GM19468 (cell line): ENCODE measurements around the gene R3HCC1L.
"Not testable (repeated sequence)": the region's sequence is repeated elsewhere in the genome, so short reads cannot be mapped to it uniquely, and the experiment has no call there.

Source experiments
- ATAC-seq: cut with Tn5 transposase; IDR thresholded peaks from one replicate; pipeline ENCODE4 v1.9.1; 2021; ENCODE audit warnings: mild to moderate bottlenecking, moderate library complexity, moderate number of reproducible peaks; ENCODE audit not compliant: unreplicated experiment; ENCODE audit errors: extremely low read depth

The R3HCC1L gene

DNA sequence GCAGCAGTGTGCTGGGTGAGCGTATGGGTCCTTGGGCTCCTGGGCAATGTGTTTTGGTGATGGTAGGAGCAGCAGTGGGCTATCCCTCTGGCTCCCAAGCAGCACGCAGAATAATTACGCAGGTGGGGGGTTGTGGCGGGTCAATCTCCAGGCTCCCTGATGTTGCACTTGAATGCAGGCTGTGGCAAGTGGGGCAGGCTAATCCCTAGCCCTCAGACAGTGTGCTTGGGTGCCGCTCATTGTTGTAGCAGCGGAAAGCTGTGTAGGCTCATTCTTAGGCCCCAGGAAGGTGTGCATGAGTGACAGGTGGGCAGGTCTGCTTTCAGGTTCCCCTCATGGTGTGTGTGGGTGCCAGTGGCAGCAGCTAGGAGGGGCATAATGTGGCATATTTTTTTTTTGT is 89.4 kb downstream of the R3HCC1L start:
- no peak for ATAC-seq

DNA sequence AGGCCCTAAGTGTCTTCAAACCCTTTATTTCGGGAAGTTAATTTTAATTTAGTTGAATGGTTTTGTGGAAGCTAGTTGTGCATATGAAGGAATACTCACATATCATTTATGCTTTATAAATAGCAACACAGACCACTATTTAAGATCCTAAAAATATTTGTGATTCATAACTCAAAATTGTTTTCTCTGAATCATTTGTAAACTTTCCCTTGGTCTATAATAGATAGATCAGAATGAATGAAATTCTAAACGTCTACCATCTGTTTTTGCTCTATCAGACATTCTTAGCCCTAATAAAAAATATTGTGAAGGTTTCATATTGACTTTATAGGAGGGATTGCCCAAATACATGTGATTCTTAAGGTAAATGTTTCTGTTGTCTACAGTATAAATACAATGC is 90.1 kb downstream of the R3HCC1L start:
- no peak for ATAC-seq

DNA sequence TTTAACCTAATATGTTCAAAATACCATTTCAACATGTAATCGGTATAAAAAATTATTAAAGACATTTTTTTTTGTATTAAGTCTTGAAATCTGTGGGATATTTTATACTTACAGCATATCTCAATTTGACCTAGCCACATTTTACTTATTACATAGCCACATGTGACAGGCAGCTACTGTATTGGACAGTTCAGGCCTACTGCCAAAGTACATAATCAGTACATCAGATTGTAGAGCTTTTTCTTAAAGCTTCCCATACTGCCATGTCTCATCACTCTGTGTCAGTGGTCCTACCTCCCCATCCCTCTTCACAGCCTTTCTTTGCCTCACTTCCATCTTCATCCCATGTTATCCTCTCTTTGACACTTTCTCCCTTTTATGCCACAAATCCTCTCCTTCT is 90.5 kb downstream of the R3HCC1L start:
- no peak for ATAC-seq

GRCh38 chr10:98226508-98227144 is 92.2 kb downstream of the R3HCC1L start:
- ATAC-seq = no peak

DNA sequence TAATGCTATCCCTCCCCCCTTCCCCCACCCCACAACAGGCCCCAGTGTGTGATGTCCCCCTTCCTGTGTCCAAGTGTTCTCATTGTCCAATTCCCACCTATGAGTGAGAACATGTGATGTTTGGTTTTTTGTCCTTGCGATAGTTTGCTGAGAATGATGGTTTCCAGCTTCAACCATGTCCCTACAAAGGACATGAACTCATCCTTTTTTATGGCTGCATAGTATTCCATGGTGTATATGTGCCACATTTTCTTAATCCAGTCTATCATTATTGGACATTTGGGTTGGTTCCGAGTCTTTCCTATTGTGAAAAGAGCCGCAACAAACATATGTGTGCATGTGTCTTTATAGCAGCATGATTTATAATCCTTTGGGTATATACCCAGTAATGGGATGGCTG is 93.3 kb downstream of the R3HCC1L start:
- not testable (repeated sequence) for ATAC-seq

- ATAC-seq = not testable (repeated sequence)
Observed at GRCh38 chr10:98228266-98228665, 93.8 kb downstream of the R3HCC1L start.

GRCh38 chr10:98231417-98231816 is 97.0 kb downstream of the R3HCC1L start:
- no peak for ATAC-seq

DNA sequence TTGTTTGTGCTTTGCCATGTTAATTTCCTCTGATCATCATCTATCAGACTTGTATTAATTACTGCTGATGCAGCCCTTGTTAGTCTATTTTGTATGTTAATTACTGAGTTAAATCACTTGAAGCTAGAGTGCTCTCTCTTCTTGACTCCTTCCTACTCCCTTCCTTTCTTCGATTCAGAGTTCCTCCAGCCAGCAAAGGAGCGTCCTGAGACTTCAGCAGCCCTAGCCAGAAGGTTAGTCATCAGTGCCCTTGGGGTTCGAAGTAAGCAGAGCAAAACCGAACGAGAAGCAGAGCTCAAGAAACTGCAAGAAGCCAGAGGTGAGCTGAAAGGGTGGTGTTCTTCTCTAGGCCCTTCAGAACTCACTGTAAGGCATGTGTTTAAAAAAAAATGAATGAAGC is 101.4 kb downstream of the R3HCC1L start:
- no peak for ATAC-seq

GRCh38 chr10:98236862-98237261 is 102.4 kb downstream of the R3HCC1L start:
- no peak for ATAC-seq

DNA sequence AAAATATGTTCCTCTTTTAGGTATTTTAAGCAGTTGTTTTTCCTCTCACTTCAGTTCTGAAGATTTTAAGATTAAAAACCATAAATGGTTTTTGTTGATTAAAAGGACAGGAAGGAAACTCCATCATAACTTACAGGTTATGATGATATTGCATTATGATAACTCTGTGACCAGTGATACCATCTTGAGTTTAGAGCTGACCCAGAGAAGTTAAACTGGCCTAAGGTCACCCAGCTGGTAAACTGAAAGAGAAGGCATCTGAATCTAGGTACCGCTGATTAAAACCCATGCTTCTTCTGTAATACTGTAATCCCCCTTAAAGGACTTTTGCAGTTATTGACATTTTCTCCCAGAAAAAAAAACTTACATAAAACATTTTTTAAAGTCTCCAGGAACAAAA is 103.9 kb downstream of the R3HCC1L start:
- ATAC-seq = no peak

- no peak for ATAC-seq
Observed at GRCh38 chr10:98240524-98240923, 106.1 kb downstream of the R3HCC1L start.

- ATAC-seq = no peak
Observed at GRCh38 chr10:98242823-98243222, 108.4 kb downstream of the R3HCC1L start.

- ATAC-seq = no peak
Observed at GRCh38 chr10:98244141-98244540, 109.7 kb downstream of the R3HCC1L start.

GRCh38 chr10:98244586-98244985 is 110.1 kb downstream of the R3HCC1L start:
- no peak for ATAC-seq

DNA sequence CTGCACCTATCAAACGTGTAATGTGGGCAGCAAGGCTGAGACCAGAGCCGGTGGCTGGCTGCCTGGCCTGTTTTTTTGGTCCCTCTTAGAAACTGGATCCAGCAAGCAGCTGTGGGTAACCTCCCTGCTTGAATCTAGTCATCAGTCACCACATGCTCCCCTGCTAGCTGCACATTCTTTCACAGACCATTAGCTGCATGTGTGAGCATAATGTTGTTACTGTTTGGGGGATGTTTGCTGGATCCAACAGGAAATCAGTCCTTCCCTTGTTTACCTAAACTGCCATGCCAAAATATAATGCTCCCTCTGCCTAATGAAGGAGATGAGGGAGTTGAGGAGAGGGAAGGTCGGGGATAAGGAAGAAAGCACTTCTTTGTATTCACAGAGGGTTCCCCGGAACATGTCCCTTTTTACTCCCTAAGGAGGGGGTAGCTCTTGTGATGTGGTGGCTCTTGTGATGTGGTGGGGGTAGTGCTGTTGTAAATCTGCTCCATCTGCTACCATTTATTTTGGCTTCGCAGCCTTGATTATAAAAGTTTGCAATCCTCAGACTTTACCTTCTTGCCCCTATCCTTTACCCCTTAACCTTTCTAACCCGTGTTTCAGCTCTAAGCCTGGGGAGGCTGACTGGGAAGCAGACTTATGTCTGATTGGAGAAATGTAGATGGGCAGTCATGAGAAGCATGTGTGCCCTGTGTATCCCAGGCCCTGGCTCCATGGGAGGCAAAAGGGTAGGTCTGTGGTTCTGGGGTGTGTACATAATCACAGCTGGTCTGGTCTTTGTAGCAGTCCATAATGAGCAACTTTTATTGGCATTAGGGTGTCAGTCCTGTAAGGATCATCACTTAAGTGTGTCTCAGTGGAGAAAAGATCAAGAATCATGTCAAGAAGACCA is 112.7 kb downstream of the R3HCC1L start:
- no peak for ATAC-seq

- ATAC-seq = no peak
Observed at GRCh38 chr10:98248018-98248417, 113.6 kb downstream of the R3HCC1L start.

DNA sequence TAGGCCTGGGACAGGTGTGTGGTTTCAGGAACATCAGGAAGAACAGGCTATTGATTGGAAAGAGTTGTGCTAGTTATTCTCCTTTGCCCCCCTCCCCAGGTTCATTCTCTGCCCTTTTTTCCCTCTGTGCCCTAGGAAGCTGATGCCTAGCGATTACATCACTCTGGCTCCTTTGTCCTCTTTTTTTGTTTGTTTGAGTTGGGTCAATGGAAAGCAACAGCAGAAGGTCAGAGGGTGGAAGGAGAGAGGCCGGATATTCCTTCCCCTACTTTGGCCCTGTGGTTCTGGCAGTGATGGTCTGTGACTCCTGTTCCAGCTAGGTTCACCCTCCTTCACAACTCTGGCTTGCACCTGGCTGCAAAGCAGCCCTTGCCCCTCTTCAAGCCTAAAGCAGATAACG is 114.7 kb downstream of the R3HCC1L start:
- no peak for ATAC-seq

- ATAC-seq = no peak
Observed at GRCh38 chr10:98251399-98251798, 116.9 kb downstream of the R3HCC1L start.

- ATAC-seq = no peak
Observed at GRCh38 chr10:98252464-98252863, 118.0 kb downstream of the R3HCC1L start.

DNA sequence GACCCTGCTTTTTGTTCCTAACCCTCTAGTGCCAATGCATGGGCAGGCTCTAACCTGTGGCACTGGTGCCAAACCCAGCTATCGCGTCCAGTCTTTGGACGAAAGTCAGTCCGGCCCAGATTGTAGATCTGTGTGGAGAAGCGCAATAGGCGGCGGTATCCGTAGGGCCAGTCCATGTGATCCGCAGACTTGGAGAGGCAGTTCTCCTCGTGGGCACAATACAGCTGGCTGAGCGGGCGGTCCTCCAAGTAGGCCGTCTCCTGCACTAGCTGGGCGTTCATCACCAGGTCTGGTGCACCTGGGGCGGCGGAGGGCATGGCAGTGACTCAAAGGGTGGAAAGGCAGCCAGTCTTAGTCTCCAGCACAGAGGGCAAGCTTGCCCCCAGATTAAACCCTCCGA is 119.0 kb downstream of the R3HCC1L start:
- no peak for ATAC-seq

- ATAC-seq = no peak
Observed at GRCh38 chr10:98254234-98254974, 119.9 kb downstream of the R3HCC1L start.
